Measurements from ENCODE around the gene NR2E1. TPM values are rescaled to one million over a fixed set of nuclear protein-coding genes. Genes with fewer than 3 reads are reported as not detected.

The NR2E1 gene
- total RNA-seq, 1 donor from 2014 or later = not detected

- DNase-seq = no peak
Measured at GRCh38 chr6:108171918-108172516, 6.2 kb downstream of the NR2E1 start.

GRCh38 chr6:108174371-108175175 is 8.8 kb downstream of the NR2E1 start:
- peak; percentile 43 for DNase-seq

GRCh38 chr6:108175176-108175591 is 9.4 kb downstream of the NR2E1 start:
- DNase-seq = no peak

DNA sequence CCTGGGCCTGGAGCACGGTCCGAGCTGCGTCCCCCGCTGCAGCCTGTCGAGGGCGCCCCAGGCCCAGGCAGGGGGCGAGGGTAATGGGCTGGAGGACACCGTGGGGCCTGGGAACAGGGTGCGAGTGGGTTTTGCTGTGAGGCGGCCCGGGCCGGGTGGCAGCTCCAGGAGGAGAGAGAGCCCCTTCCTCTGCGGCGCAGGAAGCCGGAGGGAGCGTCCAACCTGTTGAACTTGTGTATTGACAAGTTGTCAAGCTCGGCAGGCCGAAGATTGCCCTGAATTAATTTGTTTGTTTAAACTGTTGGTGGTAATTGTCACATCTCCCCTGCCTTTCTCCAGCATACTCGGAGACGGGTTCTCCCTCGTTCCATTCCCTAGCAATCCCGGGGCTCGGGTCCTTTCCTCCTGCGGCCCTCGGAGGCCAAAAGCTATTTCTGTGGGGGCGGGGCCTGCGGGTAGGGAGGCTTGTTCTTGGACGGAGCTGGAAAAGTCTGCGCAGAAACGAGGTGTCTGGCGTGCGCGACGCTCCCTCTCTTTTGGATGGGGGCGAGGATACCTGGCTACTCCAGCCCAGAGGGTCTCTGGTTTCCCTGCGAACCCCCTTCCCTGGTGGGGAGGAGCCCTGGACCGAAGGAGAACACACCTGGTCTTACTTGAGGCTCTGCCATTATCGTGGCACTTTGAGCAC is 9.9 kb downstream of the NR2E1 start:
- DNase-seq = no peak

DNA sequence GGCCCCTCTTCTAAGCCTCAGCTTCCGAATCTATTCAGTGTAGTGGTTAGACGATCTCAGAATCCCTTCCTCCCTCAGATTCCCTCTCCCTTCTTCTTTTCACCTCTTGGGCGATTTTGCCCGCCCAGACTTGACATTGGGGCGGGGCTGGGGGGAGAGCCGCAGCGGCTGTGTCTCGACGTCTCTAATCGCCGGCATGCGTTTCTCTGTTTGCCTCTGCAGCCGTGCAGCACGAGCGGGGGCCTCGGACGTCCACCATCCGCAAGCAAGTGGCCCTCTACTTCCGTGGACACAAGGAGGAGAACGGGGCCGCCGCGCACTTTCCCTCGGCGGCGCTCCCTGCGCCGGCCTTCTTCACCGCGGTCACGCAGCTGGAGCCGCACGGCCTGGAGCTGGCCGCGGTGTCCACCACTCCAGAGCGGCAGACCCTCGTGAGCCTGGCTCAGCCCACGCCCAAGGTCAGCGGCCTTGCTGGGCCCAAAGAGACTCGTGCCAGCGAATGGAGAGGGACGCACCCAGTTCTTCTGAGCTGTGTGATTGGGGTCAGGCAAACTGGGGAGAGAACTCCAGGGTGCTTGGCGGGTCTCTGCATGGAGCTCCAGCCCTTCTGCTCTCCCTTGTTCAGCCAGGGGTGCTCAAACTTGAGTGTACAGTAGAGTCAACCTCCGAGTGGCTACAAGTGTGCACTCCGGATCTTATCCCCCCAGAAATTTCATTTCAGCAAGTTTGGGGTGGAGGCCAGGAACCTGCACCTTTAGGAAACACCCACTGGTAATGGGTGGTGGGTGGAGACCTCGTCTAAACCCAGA is 10.7 kb downstream of the NR2E1 start:
- no peak for DNase-seq

- no peak for DNase-seq
Measured at GRCh38 chr6:108179741-108180140, 13.9 kb downstream of the NR2E1 start.

GRCh38 chr6:108180266-108180665 is 14.4 kb downstream of the NR2E1 start:
- no peak for DNase-seq

DNA sequence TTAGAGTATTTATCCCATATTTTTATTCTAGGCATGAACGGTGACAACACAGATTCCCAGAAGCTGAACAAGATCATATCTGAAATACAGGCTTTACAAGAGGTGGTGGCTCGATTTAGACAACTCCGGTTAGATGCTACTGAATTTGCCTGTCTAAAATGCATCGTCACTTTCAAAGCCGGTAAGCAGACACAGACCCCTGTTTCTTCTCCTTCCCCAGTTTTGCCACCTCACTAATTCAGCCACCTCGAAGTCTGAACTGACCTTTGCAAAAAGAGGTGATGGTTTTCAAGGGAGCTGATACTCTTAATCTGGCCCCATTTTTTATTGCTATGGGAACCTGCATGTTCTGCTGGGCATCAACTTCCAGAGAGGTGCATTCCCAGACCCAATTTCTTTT is 15.0 kb downstream of the NR2E1 start:
- DNase-seq = no peak

DNA sequence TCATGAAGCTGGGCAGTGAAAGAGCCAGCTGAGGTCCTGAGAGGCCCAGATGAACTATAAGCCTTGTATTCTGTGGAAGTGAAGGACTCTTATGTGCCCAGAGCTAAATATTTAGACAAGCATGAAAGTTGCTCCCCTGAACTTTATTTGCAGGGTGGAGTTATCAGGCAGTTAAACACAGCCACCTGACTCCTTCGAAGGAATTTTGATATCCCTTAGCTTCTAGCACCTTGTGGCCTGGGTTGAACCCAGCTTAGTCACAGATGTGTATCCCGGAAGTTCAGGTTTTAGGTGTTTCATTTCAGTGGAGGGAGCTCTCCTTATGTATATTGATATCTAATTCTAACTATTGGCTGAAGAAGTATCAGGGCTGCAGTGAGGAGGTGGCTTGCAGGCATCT is 20.4 kb downstream of the NR2E1 start:
- DNase-seq = no peak

DNA sequence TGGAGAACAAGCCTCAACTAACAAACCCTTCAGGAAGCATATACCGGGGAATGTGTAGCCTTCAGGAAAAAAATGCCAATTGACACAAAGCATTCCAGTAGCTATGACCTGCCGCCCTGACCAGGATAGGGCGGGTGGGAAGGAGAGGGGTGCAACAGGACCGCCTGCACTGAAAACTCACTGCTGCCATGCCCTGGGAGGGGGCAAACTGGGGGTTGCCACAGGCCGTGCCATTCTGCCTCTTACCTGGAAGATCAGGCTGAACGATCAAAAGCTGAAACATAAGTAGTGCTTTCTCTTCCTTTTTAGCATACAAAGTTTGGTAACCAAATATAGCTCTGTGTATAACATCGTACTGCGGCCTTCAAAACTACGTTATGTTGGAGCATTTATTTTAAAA is 21.7 kb downstream of the NR2E1 start:
- DNase-seq = no peak

- DNase-seq = no peak
Measured at GRCh38 chr6:108193131-108193530, 27.3 kb downstream of the NR2E1 start.

- DNase-seq = no peak
Measured at GRCh38 chr6:108193835-108194234, 28.0 kb downstream of the NR2E1 start.

GRCh38 chr6:108194503-108194902 is 28.7 kb downstream of the NR2E1 start:
- no peak for DNase-seq

GRCh38 chr6:108195209-108195608 is 29.4 kb downstream of the NR2E1 start:
- no peak for DNase-seq

- DNase-seq = no peak
Measured at GRCh38 chr6:108198761-108199498, 33.1 kb downstream of the NR2E1 start.

DNA sequence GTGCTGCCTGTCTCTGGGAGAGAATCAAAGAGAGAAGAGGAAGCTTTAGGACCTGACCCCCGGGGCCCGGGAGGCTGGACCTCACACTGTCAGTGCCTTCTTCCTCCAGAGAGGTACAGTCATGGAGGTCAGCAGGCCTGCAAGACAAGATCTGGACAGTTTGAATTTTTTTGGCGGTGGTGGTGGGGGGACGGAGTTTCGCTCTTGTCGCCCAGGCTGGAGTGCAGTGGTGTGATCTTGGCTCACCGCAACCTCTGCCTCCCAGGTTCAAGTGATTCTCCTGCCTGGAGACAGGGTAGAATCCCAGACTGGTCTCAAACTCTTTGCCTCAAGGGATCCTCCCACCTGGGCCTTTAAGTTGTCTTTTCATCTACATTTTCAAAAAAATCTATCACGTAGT is 34.4 kb downstream of the NR2E1 start:
- no peak for DNase-seq

DNA sequence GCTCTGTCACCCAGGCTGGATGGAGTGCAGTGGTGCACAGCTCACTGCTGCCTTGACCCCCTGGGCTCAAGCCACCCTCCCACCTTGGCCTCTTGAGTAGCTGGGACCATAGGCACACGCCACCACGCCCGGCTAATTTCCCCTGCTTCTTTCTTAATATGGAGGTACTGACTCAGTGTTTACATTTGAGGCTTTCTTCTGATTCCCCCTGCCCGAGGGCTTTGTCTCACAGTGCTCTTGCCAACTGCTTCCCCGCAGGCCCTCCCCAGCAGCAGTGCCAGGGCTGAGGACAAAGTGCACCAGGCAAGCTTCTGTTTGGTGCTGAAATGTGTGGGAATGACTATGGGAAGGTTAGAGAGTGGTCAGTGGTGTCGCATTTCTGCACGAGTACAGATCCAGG is 34.8 kb downstream of the NR2E1 start:
- no peak for DNase-seq

DNA sequence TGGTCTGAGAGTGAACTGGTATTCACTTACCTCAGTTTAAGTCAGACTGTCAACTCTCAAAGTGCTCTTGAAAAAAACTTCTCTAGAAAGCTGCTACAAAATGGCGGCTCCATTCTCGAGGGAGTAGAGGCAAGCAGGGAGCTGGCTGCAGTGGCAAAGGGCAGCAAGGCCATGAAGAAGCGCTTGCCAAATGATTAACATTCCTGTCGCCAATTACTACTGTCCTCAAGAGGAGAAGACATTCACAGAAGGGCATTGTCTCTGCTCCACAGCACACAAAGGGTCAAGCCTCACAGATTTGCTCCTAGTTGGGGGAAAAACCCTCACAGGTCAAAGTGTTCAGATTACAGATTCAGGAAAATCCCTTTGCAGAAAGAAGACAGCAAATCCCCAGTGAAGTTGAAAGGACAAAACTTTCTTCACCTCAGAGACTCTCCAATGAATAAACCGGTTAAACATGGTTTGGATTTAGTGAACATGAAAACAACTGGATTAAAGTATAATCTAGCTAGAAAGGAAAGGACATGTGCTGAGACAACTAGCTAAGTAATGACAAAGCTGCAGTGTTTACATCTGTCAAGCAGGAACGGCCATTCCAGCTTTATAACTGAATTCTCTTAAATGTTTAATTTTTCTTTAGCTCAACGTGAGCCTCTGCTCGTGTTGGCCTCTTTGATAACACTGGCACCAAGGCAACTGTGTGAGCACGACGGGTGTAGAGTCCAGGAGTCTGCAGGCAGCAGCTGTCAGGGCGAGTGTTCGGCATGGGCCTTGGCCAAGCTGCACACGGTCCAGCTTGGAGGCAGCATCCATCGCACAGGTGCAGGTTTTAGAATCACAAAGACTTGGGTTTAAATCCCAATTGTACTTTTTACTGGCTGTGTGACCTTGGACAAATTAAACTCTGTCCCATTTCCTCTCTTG is 37.6 kb downstream of the NR2E1 start:
- no peak for DNase-seq

- no peak for DNase-seq
Measured at GRCh38 chr6:108207013-108207412, 41.2 kb downstream of the NR2E1 start.

DNA sequence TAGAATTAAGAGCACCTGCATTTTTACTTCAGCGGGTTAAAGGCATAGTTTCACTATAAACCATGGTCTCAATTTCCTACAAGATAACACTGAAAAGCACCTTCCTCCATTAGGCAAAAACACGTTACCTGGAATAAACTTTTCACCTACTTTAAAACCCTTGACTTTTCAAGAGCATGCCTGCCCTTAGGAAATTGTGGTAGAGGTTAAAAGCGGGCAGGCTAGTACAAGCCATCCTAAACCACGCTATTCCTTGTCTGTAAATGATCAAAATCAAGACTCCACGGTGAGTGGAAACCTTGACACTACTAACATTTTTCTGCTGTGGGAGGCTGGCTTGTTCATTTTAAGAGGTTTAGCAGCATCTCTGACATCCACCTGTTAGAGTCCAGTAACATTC is 43.9 kb downstream of the NR2E1 start:
- no peak for DNase-seq

- no peak for DNase-seq
Measured at GRCh38 chr6:108210556-108210955, 44.7 kb downstream of the NR2E1 start.
